ENCODE data around the gene MTCL1.

Gene MTCL1

GRCh38 chr18:8858888-8859511 lies 153.6 kb downstream of the MTCL1 start:
- peak; percentile 90 for DNase-seq (ENCODE audit: extremely low read depth, low read depth)
- TF ChIP-seq, protein P1, sequence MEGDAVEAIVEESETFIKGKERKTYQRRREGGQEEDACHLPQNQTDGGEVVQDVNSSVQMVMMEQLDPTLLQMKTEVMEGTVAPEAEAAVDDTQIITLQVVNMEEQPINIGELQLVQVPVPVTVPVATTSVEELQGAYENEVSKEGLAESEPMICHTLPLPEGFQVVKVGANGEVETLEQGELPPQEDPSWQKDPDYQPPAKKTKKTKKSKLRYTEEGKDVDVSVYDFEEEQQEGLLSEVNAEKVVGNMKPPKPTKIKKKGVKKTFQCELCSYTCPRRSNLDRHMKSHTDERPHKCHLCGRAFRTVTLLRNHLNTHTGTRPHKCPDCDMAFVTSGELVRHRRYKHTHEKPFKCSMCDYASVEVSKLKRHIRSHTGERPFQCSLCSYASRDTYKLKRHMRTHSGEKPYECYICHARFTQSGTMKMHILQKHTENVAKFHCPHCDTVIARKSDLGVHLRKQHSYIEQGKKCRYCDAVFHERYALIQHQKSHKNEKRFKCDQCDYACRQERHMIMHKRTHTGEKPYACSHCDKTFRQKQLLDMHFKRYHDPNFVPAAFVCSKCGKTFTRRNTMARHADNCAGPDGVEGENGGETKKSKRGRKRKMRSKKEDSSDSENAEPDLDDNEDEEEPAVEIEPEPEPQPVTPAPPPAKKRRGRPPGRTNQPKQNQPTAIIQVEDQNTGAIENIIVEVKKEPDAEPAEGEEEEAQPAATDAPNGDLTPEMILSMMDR (IDR thresholded peaks at IDR 0.05; ENCODE audit: low read depth, low read length): no peak

GRCh38 chr18:8860845-8861642 lies 155.7 kb downstream of the MTCL1 start:
- no peak for DNase-seq (ENCODE audit: extremely low read depth, low read depth)
- TF ChIP-seq, protein P1 (IDR thresholded peaks at IDR 0.05; ENCODE audit: low read depth, low read length): no peak

DNA sequence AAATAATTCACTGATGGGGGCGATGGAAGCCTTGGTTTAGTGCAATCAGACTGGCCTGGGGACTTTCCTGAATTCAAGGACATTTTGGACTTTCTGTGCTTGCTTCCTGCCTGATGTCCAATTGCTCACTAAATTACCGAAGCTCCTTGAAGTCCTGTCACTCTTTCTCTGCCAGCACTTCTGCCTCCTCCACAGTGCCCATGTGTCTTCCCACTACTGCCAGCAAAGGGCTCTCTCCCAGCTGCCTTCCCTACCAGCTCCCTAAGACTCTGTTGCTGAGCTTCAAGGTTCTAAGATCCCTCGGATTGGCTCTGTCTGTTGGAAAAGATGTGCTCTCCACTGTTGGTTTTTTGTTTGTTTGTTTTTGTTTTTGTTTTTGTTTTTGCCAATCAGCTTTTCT lies 158.1 kb downstream of the MTCL1 start:
- TF ChIP-seq, protein P1 (IDR thresholded peaks at IDR 0.05; ENCODE audit: low read depth, low read length): no peak
- no peak for DNase-seq (ENCODE audit: extremely low read depth, low read depth)

DNA sequence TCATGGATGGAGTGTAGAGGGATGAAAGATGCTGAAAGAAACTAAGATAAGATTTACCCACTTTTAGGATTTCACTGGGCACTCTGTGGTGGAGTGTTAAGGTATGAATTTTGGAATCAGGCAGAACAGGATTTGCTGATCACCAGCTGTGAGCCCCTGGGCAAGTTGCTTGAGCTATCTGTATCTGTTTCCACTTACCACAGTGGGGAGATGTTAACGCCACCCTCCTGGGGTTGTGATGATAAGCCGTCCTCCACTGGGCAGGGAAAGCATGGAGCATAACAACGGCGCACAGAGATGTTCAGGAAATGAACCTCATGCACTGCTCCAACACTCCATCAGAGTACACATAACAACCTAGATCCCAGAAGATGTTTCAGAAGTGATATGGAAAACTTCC lies 160.6 kb downstream of the MTCL1 start:
- no peak for DNase-seq (ENCODE audit: extremely low read depth, low read depth)
- TF ChIP-seq, protein P1 (IDR thresholded peaks at IDR 0.05; ENCODE audit: low read depth, low read length): no peak

DNA sequence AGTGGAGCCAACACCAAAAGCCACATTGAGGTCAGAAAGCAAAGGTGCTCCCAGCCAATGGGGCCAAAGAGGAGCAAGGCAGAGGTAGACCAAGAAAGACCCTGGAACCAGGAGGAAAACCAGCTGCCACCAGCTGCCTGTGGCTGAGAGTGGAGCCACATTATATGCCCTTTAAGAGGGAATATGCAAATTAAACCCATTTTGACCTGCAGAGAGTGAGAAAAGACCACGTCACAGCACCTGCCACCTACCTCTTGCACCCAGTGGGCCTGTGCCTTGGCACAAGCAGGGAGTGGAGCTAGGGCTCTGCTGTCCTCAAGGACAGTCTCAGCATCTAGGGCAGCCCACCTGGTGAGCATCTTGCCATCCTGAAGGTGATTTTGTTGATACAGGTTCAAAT lies 161.3 kb downstream of the MTCL1 start:
- DNase-seq (ENCODE audit: extremely low read depth, low read depth): no peak
- TF ChIP-seq, protein P1 (IDR thresholded peaks at IDR 0.05; ENCODE audit: low read depth, low read length): no peak

DNA sequence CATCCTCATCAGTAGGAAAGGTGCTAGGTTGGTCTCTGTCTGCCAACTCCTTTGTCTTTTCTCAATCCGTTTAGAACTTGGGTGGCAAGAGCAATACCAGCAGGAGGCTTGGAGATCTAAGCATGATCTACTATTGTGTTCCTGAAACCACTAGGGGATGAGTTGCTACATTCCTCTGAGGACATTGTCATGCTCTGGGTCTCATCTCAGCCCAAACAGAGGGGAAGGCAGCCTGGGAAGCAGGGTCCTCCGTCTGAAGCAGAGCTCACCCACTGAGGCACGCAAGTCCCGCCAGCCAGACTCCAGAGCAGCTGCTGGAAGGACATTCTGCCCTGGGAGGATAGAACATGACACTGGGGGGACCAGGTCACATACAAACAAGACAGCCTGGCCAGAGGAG lies 162.9 kb downstream of the MTCL1 start:
- TF ChIP-seq, protein P1 (IDR thresholded peaks at IDR 0.05; ENCODE audit: low read depth, low read length): no peak
- no peak for DNase-seq (ENCODE audit: extremely low read depth, low read depth)

GRCh38 chr18:8868779-8869415 lies 163.5 kb downstream of the MTCL1 start:
- no peak for DNase-seq (ENCODE audit: extremely low read depth, low read depth)
- TF ChIP-seq, protein P1 (IDR thresholded peaks at IDR 0.05; ENCODE audit: low read depth, low read length): no peak

All from AG09319 (cell line).